Panc1 (cell line): ENCODE data around the gene EEF1A2.

Source experiments
- CTCF ChIP-seq: fragments of 450-650 bp; IDR thresholded peaks from 2 replicates; pipeline ENCODE4 v1.5.1; 2017; ENCODE audit warnings: mild to moderate bottlenecking
- POLR2AphosphoS5 ChIP-seq: IDR thresholded peaks from 2 replicates; pipeline ENCODE4 v1.6.1; 2012; ENCODE audit warnings: mild to moderate bottlenecking, low read depth, low read length, moderate library complexity
- REST ChIP-seq, 2 experiments: IDR thresholded peaks; 2 replicates each; pipeline ENCODE4 v1.6.1; 2011 to 2012; ENCODE audit warnings: low read depth in 2 of 2, control low read depth in 1 of 2, low read length in 1 of 2, mild to moderate bottlenecking in 1 of 2, moderate library complexity in 1 of 2; ENCODE audit not compliant: insufficient read depth in 1 of 2
- TCF7L2 ChIP-seq: IDR thresholded peaks from 2 replicates; pipeline ENCODE4 v1.6.1; 2011; ENCODE audit warnings: mild to moderate bottlenecking, low read depth, low read length, inconsistent platforms

DNA sequence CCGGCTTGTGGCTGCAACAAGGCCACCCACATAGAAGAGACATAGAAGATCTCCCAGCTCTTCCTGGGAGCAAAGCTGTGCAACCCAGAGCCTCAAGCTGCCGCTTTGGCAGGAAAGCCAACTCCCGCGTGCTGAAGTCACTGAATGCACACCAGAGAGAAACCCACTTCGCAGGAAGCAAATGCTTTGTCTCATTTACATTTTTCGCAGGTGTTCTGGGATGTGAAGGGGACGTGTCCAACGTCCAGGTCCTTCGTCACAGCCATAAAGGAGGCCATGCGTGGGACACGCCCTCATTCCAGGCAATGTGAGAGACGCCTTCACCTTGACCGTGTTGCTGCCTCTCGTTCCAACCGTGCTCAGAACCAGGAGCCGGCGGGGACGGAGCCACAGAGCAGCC, 50.9 kb downstream of the EEF1A2 start:
- TF ChIP-seq POLR2AphosphoS5 (no peak), CTCF (no peak), REST (IDR thresholded peaks at IDR 0.05; ENCODE audit: insufficient read depth in 1 of 2, low read depth in 2 of 2, low read length in 1 of 2) (no peak), TCF7L2 (no peak)
